ENCODE results near the gene CGB1. TPM values are rescaled to one million over a fixed set of nuclear protein-coding genes. Genes with fewer than 3 reads are reported as not detected.
"Not testable (repeated sequence)": the region's sequence is repeated elsewhere in the genome, so short reads cannot be mapped to it uniquely, and the experiment has no call there.

CGB1 gene
- not detected for total RNA-seq
- polyA plus RNA-seq (ENCODE audit: insufficient read length in 2 of 2), result not detected
- long read RNA-seq, donor 1, result 0 reads
- long read RNA-seq, donor 2, result 0 reads
- long read RNA-seq, donor 3, result 0 reads
- long read RNA-seq, donor 4, result 0 reads

GRCh38 chr19:49036815-49037214, at the start of gene CGB1:
CGB1 (minus strand) TSS chr19:49036895; CDS start chr19:49036711, 184 bp downstream.
- not testable (repeated sequence) for H3K9me3 ChIP-seq (ENCODE audit: control insufficient read depth, insufficient read depth, low read length); H3K4me3 ChIP-seq (ENCODE audit: low read depth, low read length); H3K27ac ChIP-seq (ENCODE audit: low read depth, low read length); H3K27me3 ChIP-seq (ENCODE audit: control insufficient read depth, insufficient read depth, low read length); H3K4me1 ChIP-seq (ENCODE audit: control insufficient read depth, insufficient read depth, low read length); DNase-seq (ENCODE audit: low read depth in 4 of 6, low spot score in 6 of 6); H3K36me3 ChIP-seq (ENCODE audit: control insufficient read depth, insufficient read depth, low read length)
- WGBS (ENCODE audit: insufficient coverage), result 31% methylated on average over 8 of the region's 18 CpGs

- no peaks in the 10 kb centered on the region for H3K9me3 ChIP-seq (ENCODE audit: control insufficient read depth, insufficient read depth, low read length)
- 68% methylated on average over 9 of the region's 11 CpGs for WGBS (ENCODE audit: insufficient coverage)
- no peak overlapping the region for H3K27ac ChIP-seq (ENCODE audit: low read depth, low read length)
- H3K36me3 ChIP-seq (ENCODE audit: control insufficient read depth, insufficient read depth, low read length), result peaks cover 38% of the 10 kb centered on the region
- peaks cover 19% of the 10 kb centered on the region for H3K4me1 ChIP-seq (ENCODE audit: control insufficient read depth, insufficient read depth, low read length)
- no peak for DNase-seq (ENCODE audit: low read depth in 4 of 6, low spot score in 6 of 6)
- H3K4me3 ChIP-seq (ENCODE audit: low read depth, low read length), result peak overlapping the region; percentile 95
- no peaks in the 10 kb centered on the region for H3K27me3 ChIP-seq (ENCODE audit: control insufficient read depth, insufficient read depth, low read length)
Observed at GRCh38 chr19:49086296-49086695, 49.6 kb upstream of the CGB1 start.

- Histone ChIP-seq H3K9me3 (ENCODE audit: control insufficient read depth, insufficient read depth, low read length) (no peaks in the 10 kb centered on the region), H3K27me3 (ENCODE audit: control insufficient read depth, insufficient read depth, low read length) (no peaks in the 10 kb centered on the region), H3K4me1 (ENCODE audit: control insufficient read depth, insufficient read depth, low read length) (peaks cover 19% of the 10 kb centered on the region), H3K4me3 (ENCODE audit: low read depth, low read length) (peak overlapping the region; percentile 95), H3K27ac (ENCODE audit: low read depth, low read length) (peak overlapping the region; percentile 88), H3K36me3 (ENCODE audit: control insufficient read depth, insufficient read depth, low read length) (peaks cover 33% of the 10 kb centered on the region)
- DNase-seq (ENCODE audit: low read depth in 4 of 6, low spot score in 6 of 6), result no peak
- WGBS (ENCODE audit: insufficient coverage), result 3% methylated on average over 14 of the region's 14 CpGs
Observed at GRCh38 chr19:49085868-49086232, 49.2 kb upstream of the CGB1 start.

- 0% methylated on average over 89 of the region's 89 CpGs for WGBS (ENCODE audit: insufficient coverage)
- Histone ChIP-seq H3K4me1 (ENCODE audit: control insufficient read depth, insufficient read depth, low read length) (peaks cover 19% of the 10 kb centered on the region), H3K4me3 (ENCODE audit: low read depth, low read length) (peak within 1 kb of the TSS; percentile 95), H3K9me3 (ENCODE audit: control insufficient read depth, insufficient read depth, low read length) (no peaks in the 10 kb centered on the region), H3K27me3 (ENCODE audit: control insufficient read depth, insufficient read depth, low read length) (no peaks in the 10 kb centered on the region), H3K27ac (ENCODE audit: low read depth, low read length) (peak within 1 kb of the TSS; percentile 88), H3K36me3 (ENCODE audit: control insufficient read depth, insufficient read depth, low read length) (peaks cover 27% of the 10 kb centered on the region)
- peak; percentile 98 to 100 (median 99) for DNase-seq (ENCODE audit: low read depth in 4 of 6, low spot score in 6 of 6)
Observed at GRCh38 chr19:49085020-49085867, 48.5 kb upstream of the CGB1 start, which contains the start of gene SNRNP70. SNRNP70 (plus strand) TSS chr19:49085451; CDS start chr19:49086415, 964 bp downstream.

- Histone ChIP-seq H3K9me3 (ENCODE audit: control insufficient read depth, insufficient read depth, low read length) (no peaks in the 10 kb centered on the region), H3K27me3 (ENCODE audit: control insufficient read depth, insufficient read depth, low read length) (no peaks in the 10 kb centered on the region), H3K36me3 (ENCODE audit: control insufficient read depth, insufficient read depth, low read length) (peaks cover 19% of the 10 kb centered on the region), H3K4me3 (ENCODE audit: low read depth, low read length) (peak overlapping the region; percentile 95), H3K4me1 (ENCODE audit: control insufficient read depth, insufficient read depth, low read length) (peaks cover 19% of the 10 kb centered on the region), H3K27ac (ENCODE audit: low read depth, low read length) (peak overlapping the region; percentile 88)
- 70% methylated on average over 17 of the region's 26 CpGs for WGBS (ENCODE audit: insufficient coverage)
- no peak for DNase-seq (ENCODE audit: low read depth in 4 of 6, low spot score in 6 of 6)
Observed at GRCh38 chr19:49084206-49085019, 47.7 kb upstream of the CGB1 start.

GRCh38 chr19:49081273-49081672, 44.6 kb upstream of the CGB1 start:
- no peaks in the 10 kb centered on the region for H3K27me3 ChIP-seq (ENCODE audit: control insufficient read depth, insufficient read depth, low read length)
- DNase-seq (ENCODE audit: low read depth in 4 of 6, low spot score in 6 of 6), result no peak
- no peaks in the 10 kb centered on the region for H3K9me3 ChIP-seq (ENCODE audit: control insufficient read depth, insufficient read depth, low read length)
- peaks cover 12% of the 10 kb centered on the region for H3K4me1 ChIP-seq (ENCODE audit: control insufficient read depth, insufficient read depth, low read length)
- WGBS (ENCODE audit: insufficient coverage), result 70% methylated on average over 1 of the region's 1 CpG
- peaks cover 1% of the 10 kb centered on the region for H3K36me3 ChIP-seq (ENCODE audit: control insufficient read depth, insufficient read depth, low read length)
- no peak overlapping the region for H3K4me3 ChIP-seq (ENCODE audit: low read depth, low read length)
- no peak overlapping the region for H3K27ac ChIP-seq (ENCODE audit: low read depth, low read length)

GRCh38 chr19:49080392-49080791, 43.7 kb upstream of the CGB1 start:
- H3K9me3 ChIP-seq (ENCODE audit: control insufficient read depth, insufficient read depth, low read length), result no peaks in the 10 kb centered on the region
- H3K4me3 ChIP-seq (ENCODE audit: low read depth, low read length), result no peak overlapping the region
- H3K27me3 ChIP-seq (ENCODE audit: control insufficient read depth, insufficient read depth, low read length), result no peaks in the 10 kb centered on the region
- no peaks in the 10 kb centered on the region for H3K36me3 ChIP-seq (ENCODE audit: control insufficient read depth, insufficient read depth, low read length)
- WGBS (ENCODE audit: insufficient coverage), result 100% methylated on average over 2 of the region's 4 CpGs
- H3K4me1 ChIP-seq (ENCODE audit: control insufficient read depth, insufficient read depth, low read length), result peaks cover 6% of the 10 kb centered on the region
- H3K27ac ChIP-seq (ENCODE audit: low read depth, low read length), result no peak overlapping the region
- no peak for DNase-seq (ENCODE audit: low read depth in 4 of 6, low spot score in 6 of 6)

- H3K4me3 ChIP-seq (ENCODE audit: low read depth, low read length); H3K27ac ChIP-seq (ENCODE audit: low read depth, low read length); H3K36me3 ChIP-seq (ENCODE audit: control insufficient read depth, insufficient read depth, low read length); H3K4me1 ChIP-seq (ENCODE audit: control insufficient read depth, insufficient read depth, low read length); H3K9me3 ChIP-seq (ENCODE audit: control insufficient read depth, insufficient read depth, low read length): not testable (repeated sequence)
- H3K27me3 ChIP-seq (ENCODE audit: control insufficient read depth, insufficient read depth, low read length), result peaks cover 41% of the 10 kb centered on the region
- WGBS (ENCODE audit: insufficient coverage), result 20% methylated on average over 6 of the region's 9 CpGs
- peak in 2 of 6 donors; percentile 61 to 67 for DNase-seq (ENCODE audit: low read depth in 4 of 6, low spot score in 6 of 6)
Observed at GRCh38 chr19:49074869-49075268, 38.2 kb upstream of the CGB1 start.

- Histone ChIP-seq H3K9me3 (ENCODE audit: control insufficient read depth, insufficient read depth, low read length) (no peaks in the 10 kb centered on the region), H3K4me3 (ENCODE audit: low read depth, low read length) (no peak overlapping the region), H3K36me3 (ENCODE audit: control insufficient read depth, insufficient read depth, low read length) (no peaks in the 10 kb centered on the region), H3K27me3 (ENCODE audit: control insufficient read depth, insufficient read depth, low read length) (peaks cover 47% of the 10 kb centered on the region), H3K4me1 (ENCODE audit: control insufficient read depth, insufficient read depth, low read length) (no peaks in the 10 kb centered on the region), H3K27ac (ENCODE audit: low read depth, low read length) (no peak overlapping the region)
- no peak for DNase-seq (ENCODE audit: low read depth in 4 of 6, low spot score in 6 of 6)
- 76% methylated on average over 17 of the region's 23 CpGs for WGBS (ENCODE audit: insufficient coverage)
Observed at GRCh38 chr19:49073514-49074378, 37.1 kb upstream of the CGB1 start.

All from spinal cord (tissue), 10 donors.